A673 (cell line): ENCODE measurements around the gene OR10K2.

Experiments
- CTCF ChIP-seq: fragments of 300-800, 200-600 bp; sonication (generic); conservative IDR thresholded peaks from 2 replicates; pipeline ENCODE4 v1.5.1; 2017; ENCODE audit warnings: low read depth, mild to moderate bottlenecking, antibody characterized with exemption, low read length, moderate library complexity, mixed read lengths
- EZH2 ChIP-seq: fragments of 200-600 bp; sonication (generic); IDR thresholded peaks from 2 replicates; pipeline ENCODE4 v1.6.1; 2017; ENCODE audit warnings: borderline replicate concordance, low read depth, mild to moderate bottlenecking, mixed read lengths, antibody characterized with exemption, low read length; ENCODE audit not compliant: poor library complexity, severe bottlenecking

GRCh38 chr1:158390331-158390730, 35.7 kb downstream of the OR10K2 start:
- TF ChIP-seq CTCF (no peak), EZH2 (no peak)
